Measurements from ENCODE around the gene PLEKHG4B. TPM values are rescaled to one million over a fixed set of nuclear protein-coding genes. Genes with fewer than 3 reads are reported as not detected.

Gene PLEKHG4B
- total and polyA plus RNA-seq, 2 donors from 2014 or later: 0.13 to 0.37 TPM

GRCh38 chr5:197892-198489 lies 106.0 kb downstream of the PLEKHG4B start:
- no peak for FAIRE-seq
- peak in 1 of 5 donors; percentile 41 for DNase-seq
- intact Hi-C loops (cut with DNase I): no loop called here

GRCh38 chr5:198516-199196 lies 106.7 kb downstream of the PLEKHG4B start:
- no peak for TF ChIP-seq CTCF (IDR thresholded peaks at IDR 0.05; ENCODE audit: borderline replicate concordance, extremely low read depth, insufficient read depth)
- no peaks in the 10 kb centered on the region for H3K9me3 ChIP-seq (ENCODE audit: control insufficient read depth in 2 of 3, insufficient read depth in 1 of 3, low read length in 3 of 3)
- H3K36me3 ChIP-seq (ENCODE audit: control insufficient read depth in 2 of 3, insufficient read depth in 3 of 3, low read length in 3 of 3): peaks cover 0 to 3% (median 2%) of the 10 kb centered on the region in 3 donors
- no peak overlapping the region for H3K27ac ChIP-seq (ENCODE audit: low read depth in 2 of 2, low read length in 2 of 2)
- no peak overlapping the region for H3K4me3 ChIP-seq (ENCODE audit: low read length in 3 of 3)
- no peaks in the 10 kb centered on the region for H3K4me1 ChIP-seq (ENCODE audit: control insufficient read depth in 2 of 3, insufficient read depth in 2 of 3, low read depth in 1 of 3, low read length in 3 of 3)
- intact Hi-C loops (cut with DNase I): no loop called here
- no peak overlapping the region for H3K9ac ChIP-seq (ENCODE audit: low read length in 3 of 3)
- no peaks in the 10 kb centered on the region for H3K27me3 ChIP-seq (ENCODE audit: control insufficient read depth, insufficient read depth, low read length)
- FAIRE-seq (no peak), DNase-seq (no peak)

More at GRCh38 chr5:197892-198489, 106.0 kb downstream of the PLEKHG4B start:
- Histone ChIP-seq H3K27ac (ENCODE audit: low read depth in 2 of 2, low read length in 2 of 2) (no peak overlapping the region), H3K9me3 (ENCODE audit: control insufficient read depth in 2 of 3, insufficient read depth in 1 of 3, low read length in 3 of 3) (no peaks in the 10 kb centered on the region), H3K27me3 (ENCODE audit: control insufficient read depth, insufficient read depth, low read length) (no peaks in the 10 kb centered on the region), H3K36me3 (ENCODE audit: control insufficient read depth in 2 of 3, insufficient read depth in 3 of 3, low read length in 3 of 3) (no peaks in the 10 kb centered on the region), H3K4me1 (ENCODE audit: control insufficient read depth in 2 of 3, insufficient read depth in 2 of 3, low read depth in 1 of 3, low read length in 3 of 3) (no peaks in the 10 kb centered on the region), H3K9ac (ENCODE audit: low read length in 3 of 3) (no peak overlapping the region), H3K4me3 (ENCODE audit: low read length in 3 of 3) (no peak overlapping the region)
- TF ChIP-seq CTCF (IDR thresholded peaks at IDR 0.05; ENCODE audit: borderline replicate concordance, extremely low read depth, insufficient read depth): no peak

- no peak for FAIRE-seq
These were observed 107.4 kb downstream of the PLEKHG4B start for GRCh38 chr5:199197-199949.

More at GRCh38 chr5:199197-199949, 107.4 kb downstream of the PLEKHG4B start:
- TF ChIP-seq CTCF (IDR thresholded peaks at IDR 0.05; ENCODE audit: borderline replicate concordance, extremely low read depth, insufficient read depth): no peak
- Histone ChIP-seq H3K4me3 (ENCODE audit: low read length in 3 of 3) (no peak overlapping the region), H3K9me3 (ENCODE audit: control insufficient read depth in 2 of 3, insufficient read depth in 1 of 3, low read length in 3 of 3) (no peaks in the 10 kb centered on the region), H3K27ac (ENCODE audit: low read depth in 2 of 2, low read length in 2 of 2) (no peak overlapping the region), H3K4me1 (ENCODE audit: control insufficient read depth in 2 of 3, insufficient read depth in 2 of 3, low read depth in 1 of 3, low read length in 3 of 3) (no peaks in the 10 kb centered on the region), H3K27me3 (ENCODE audit: control insufficient read depth, insufficient read depth, low read length) (no peaks in the 10 kb centered on the region), H3K36me3 (ENCODE audit: control insufficient read depth in 2 of 3, insufficient read depth in 3 of 3, low read length in 3 of 3) (peaks cover under 1 to 10% (median 5%) of the 10 kb centered on the region in 3 donors), H3K9ac (ENCODE audit: low read length in 3 of 3) (no peak overlapping the region)
- intact Hi-C loops (cut with DNase I): no loop called here
- DNase-seq: no peak
